ENCODE measurements around the gene CYFIP2.

The CYFIP2 gene

DNA sequence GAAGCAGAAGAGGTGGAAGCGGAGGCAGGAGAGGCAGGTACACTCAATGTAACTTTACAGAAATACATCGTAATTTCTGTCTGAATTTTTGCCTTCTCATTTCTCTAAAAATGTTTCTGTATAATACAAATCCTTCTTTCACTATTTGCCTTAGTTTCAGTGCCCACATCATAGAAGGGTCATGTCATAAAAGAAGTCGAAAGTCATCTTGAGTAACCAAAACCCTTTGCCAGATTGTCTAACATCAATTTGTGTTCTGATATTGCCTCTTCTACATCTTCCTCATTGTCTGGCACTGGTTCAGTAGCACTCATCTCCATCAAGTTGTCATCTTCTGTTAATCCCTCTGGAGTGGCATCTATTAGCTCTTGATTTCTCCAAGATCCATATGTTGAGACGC lies 6.2 kb upstream of the CYFIP2 start:
- no peak for DNase-seq

- no peak for DNase-seq
Measured at GRCh38 chr5:157263496-157264090, 2.3 kb upstream of the CYFIP2 start.

DNA sequence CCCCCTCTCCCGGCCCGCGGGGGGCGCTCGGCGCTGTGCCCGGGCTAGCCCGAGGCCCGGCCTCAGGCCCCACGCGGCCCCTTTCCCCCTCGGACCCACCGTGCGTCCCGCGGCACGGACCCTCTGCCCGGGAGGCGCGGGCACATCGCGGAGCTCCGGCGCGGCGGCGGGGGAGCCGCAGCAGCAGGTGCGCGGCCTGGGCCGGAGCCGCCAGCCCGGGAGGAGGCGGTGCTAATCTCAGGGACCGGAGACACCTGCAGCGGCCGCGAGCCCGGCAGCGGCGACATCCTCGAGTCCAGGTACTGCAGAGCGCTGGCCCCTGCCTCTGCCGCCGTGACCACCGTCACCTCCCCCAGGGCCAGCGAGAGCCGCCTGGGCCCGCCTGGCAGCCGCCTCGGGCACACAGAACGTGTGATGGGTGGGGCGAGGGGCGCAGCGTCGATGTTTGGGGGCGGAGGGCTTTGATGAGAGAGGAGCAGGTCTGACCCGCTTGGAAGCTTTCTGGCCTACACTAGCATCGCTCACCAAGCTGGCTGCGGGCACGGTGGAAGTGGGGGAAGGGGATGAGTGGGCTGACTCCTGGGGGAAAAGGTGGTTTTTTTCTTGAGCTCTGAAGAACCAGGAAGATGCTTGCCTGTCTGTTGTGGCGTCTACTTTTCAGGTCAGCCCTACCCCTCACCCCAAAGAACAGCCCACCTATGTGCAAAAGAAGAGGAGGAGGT lies 524 bp downstream of the CYFIP2 start:
- no peak for DNase-seq

- DNase-seq: no peak
Measured at GRCh38 chr5:157267025-157267424, 1.1 kb downstream of the CYFIP2 start.

DNA sequence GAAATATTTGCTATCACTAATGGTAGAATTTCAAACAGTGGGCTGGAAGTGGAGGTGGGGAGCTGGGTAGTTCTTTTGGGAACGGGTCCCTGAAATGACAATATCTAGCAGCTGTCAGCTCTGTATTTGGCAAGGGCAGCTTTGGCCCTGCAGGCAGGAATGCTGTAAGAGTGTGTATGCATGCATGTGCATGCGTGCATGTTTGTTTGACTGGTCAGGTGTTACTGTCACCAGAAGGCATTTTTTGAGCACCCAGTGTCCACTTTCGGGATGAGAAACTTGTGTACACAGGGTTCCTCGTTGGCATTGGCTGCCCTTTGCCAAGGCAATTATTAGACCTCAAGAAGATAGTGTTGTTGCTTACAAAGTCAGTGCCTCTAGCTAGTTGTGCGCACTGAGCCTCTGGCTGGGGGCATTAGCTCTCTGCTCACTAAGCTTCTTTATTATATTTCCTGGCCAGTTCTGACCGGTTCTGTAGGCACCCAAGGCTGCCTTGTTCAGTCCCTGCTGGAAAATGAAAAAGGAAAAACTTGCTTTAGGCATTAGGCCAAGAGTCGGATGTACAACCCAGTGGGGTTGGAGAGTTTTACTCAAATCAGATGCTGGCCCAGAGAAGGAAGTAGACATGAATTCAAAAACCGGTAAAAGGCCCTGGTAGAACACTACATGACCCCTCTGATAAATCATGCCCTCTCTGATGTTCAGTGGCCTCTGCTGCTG lies 2.0 kb downstream of the CYFIP2 start:
- no peak for DNase-seq

- no peak for DNase-seq
Measured at GRCh38 chr5:157269165-157269671, 3.3 kb downstream of the CYFIP2 start.

- no peak for DNase-seq
Measured at GRCh38 chr5:157269761-157270272, 3.9 kb downstream of the CYFIP2 start.

DNA sequence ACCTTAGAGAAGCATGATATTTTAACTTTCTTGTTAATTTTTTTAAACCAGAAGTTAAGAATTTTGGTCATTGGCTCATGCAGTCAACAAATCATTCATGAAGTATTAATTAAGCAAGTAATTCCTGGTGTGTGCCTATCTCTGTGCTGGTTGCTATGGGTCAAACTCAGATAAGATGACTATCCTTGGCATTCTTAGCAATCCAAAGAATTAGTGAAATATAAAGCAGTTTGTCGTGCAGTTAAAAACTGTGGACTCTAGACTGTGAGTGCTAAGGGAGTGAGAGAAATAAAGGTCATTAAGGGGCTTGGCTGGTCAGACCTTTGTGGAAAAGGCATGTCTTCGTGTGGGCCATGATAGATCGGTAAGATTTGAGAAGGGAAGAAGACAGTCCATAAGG lies 4.8 kb downstream of the CYFIP2 start:
- DNase-seq: no peak

- DNase-seq: no peak
Measured at GRCh38 chr5:157271740-157272271, 5.9 kb downstream of the CYFIP2 start.

DNA sequence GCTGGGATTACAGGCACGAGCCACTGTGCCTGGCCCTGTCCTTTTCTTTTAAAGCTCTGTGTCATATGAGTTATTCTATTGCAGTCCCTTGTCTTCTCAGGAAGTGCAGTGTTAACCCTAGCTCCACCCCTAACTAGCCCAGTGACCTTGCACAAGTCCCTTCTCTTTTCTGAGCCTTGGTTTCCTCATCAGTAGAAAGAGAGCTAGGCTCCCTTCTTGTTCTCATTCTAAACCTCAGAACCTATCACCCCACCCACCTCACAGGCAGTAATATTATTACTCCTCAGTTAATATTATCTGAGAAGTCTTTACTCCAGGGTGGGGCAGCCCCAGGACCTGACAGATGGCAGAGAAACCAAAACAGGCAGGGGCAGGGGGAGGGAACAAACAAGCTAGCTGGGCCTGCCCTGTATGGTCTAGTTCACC lies 7.2 kb downstream of the CYFIP2 start:
- DNase-seq: no peak

DNA sequence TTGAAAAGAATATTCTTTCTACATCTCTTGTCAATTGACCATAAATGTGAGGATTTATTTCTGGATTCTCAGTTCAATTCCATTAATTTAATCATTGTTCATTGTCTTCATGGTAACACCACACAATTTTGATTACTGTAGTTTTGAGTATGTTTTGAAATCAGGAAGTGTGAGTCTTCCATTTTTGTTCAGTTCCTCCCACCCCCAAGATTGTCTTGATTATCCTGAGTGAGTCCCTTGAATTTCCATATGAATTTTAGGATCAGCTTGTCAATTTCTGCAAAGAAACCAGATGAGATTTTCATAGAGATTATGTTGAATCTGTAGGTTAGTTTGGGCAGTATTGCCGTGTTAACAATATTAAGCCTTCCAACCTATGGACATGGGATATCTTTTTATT lies 9.5 kb downstream of the CYFIP2 start:
- DNase-seq: no peak

DNA sequence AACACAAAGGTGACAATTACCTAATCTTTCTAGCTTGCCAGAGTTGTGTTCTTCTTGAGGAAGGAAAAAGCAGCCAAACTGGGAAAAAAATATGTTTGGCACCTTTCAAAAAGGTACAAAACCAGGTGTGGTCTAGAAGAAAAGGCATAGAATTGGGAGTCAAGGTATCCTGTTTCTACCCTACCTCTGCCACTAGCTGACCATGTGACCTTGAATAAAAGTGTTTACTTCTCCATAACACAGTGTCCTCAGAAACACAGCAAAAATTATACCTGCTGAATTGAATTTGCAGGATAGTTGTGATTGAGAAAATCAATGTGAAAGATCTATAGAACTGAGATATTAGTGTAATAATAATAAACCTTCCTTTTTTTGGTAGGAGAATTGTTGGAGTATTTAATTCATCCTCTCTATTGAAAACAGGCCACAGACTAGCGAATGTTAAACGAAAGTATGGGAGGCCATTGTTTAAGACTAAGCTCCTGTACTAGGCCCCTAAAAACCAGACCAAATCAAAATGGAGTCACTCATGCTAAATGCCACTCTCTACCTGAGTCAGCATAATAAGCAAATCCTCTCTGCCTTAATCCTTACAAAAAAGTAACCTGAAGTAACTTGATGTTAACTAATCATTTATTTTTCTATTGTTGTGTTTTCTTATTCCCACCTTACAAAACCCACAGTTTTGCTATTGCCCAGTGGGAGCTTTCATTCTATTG lies 12.6 kb downstream of the CYFIP2 start:
- no peak for DNase-seq

DNA sequence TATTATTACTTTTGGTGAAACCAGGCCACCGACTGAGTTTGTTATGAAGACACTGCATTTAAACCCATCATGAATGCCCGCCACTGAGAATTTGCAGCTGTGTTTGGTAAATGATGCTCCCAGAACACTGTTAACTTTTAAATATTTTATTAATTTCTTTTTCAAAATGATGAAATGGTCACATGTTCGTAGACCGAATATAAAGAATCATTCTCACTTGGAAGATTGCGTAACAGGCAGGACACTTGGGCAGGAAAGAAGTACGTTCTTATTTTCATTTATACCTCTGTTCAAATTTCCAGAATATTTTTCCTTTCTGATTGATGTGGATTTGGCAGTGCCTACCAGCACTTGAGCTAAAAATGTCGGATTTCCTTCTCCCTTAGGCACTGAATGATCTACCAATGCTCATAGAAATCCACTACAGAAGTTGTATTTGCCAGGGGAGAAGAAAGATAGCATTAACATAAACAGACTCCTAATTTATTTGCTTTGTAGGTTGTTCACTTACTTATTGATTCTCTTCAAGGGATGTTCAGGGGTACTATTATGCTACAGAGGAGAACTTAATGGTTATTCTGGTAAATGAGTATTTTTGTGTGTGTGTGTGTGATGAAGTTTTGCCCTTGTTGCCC lies 13.8 kb downstream of the CYFIP2 start:
- DNase-seq: no peak

DNA sequence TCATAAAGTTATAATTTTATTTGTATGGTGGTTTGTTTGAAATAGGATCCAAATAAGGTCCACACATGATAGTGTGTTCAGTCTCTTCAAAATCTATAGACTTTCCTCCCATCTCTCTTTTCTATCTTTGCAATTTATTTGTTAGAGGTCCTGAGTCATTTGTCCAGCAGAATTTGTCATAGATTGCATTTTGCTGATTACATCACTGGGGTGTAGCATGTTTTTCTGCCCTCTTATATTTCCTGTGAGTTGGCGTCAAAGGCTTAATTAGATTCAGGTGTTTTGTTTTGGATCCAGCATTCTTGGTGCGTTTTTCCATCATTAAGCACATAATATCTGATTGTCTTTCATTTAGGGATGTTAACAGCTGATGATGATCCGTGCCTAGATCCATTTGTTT lies 15.0 kb downstream of the CYFIP2 start:
- no peak for DNase-seq

DNA sequence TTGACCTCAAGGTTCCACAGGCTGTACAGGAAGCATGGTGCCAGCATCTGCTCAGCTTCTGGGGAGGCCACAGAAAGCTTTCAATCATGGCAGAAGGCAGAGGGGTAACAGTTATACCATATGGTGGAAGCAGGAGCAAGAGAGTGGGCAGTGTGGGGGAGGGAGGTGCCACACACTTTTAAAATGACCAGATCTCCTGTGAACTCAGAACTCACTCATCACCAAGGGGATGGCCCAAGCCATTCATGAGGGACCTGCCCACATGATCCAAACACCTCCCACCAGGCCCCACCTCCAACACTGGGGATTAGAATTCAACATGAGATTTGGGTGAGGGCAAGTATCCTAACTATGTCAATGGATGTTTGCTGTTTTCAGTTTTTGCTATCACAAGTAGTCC lies 16.2 kb downstream of the CYFIP2 start:
- no peak for DNase-seq

DNA sequence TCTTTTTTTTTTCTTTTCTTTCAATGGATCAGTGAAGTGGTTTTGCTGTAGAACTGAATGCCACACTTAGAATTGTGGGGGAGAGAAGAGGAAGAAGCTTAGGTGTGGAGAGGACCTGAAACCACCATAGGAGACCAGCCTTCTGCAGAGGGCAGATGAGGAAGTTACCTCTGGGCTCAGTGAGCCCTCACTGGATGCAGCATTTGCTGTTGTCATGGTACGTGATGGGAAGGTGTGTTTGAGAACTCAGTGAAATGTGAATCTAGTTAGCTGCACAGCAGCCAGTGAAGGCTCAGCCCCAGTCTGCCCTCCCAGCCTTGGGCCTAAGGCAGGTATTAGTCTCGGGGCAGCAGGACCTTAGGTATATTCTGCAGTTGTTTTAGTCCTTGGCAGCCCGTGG lies 17.5 kb downstream of the CYFIP2 start:
- no peak for DNase-seq

- no peak for DNase-seq
Measured at GRCh38 chr5:157284458-157285212, 18.7 kb downstream of the CYFIP2 start.

DNA sequence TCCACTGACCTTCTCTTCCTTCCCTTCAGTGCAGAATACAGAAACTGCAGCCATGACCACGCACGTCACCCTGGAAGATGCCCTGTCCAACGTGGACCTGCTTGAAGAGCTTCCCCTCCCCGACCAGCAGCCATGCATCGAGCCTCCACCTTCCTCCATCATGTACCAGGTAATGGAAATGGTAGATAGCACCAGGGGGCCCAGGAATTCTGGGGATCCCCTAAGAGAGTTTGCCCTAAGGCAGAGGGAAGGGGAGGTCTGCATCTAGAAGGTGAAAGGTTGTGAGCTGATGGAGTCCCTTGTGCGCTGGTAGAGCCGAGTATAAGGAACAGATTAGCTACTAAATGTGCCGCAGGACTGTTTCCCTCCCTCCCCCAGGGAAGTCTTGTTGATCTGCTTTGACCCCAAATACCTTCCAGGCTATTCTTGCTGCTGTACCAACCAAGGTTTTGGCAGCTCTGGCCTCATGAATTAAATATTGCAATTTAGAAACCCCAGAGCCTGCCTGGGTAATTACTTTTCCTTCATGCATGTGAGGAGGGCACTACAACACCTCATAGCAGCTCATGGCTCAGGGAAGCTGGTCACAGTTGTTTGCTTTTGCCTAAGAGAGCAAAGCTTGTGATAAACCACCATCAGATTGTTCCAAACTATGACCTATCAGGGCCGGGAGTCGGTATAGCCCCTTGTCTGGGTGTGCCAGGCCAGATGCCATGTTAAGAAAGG lies 19.6 kb downstream of the CYFIP2 start:
- DNase-seq: no peak

DNA sequence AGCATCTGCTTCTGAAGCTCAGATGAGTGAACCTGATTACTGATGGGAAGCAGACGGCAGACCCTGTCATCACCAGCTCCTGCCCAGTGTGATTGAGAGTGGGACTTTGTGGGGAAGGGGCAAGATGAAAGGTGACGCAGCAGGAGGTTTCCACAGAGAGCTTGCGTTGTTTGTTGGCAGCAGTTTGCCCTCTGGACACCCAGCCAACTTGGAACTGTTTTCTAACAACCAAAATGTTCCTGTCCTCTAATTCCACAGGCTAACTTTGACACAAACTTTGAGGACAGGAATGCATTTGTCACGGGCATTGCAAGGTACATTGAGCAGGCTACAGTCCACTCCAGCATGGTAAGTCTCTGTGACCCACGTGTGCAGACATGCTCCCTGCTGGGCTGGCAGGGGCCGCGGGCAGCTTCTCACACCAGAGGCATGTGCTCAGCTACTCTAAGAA lies 20.9 kb downstream of the CYFIP2 start:
- no peak for DNase-seq

DNA sequence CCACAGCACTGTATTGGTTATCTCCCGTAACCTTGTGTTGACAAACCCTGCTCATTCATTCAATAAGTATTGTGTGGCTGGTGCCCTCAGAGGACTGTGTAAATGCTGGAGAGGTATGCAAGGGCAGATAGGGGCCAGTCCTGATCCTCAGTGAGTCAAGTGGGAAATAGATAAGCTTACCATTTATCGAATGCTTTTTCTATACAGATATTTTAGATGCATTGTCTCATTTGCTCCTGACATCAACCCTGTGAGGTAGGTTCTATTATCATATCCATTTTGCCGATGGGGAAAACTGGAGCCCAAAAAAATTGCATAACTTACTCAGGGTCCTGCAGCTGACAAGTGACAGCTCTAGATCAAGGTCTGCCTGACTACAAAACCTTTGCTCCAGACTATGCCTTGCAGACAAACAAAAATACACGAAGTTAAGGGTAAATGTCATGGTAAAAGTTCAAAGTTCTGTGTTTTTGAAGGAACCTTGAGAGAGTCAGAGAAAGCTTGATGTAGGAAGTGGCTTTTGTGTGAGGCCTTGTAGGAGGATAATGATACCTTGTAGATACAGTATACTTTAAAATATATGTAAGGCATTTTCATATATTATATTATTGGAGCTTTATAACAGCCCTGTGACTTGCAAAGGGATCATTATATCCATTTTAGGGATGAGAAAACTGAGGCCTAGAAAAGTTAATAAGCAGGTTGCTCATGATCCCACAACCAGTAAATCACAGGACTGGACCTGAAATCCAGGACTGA lies 22.7 kb downstream of the CYFIP2 start:
- no peak for DNase-seq
